GM12801 (cell line): ENCODE measurements around the gene OPA3.

Source experiments
- CTCF ChIP-seq: IDR thresholded peaks from one replicate; pipeline ENCODE4 v1.5.1; 2011; ENCODE audit warnings: control low read depth; ENCODE audit not compliant: insufficient read length; ENCODE audit errors: extremely low read depth

The OPA3 gene

GRCh38 chr19:45496349-45496953 lies 88.2 kb downstream of the OPA3 start:
- no peak for TF ChIP-seq CTCF

- TF ChIP-seq CTCF: no peak
Measured at GRCh38 chr19:45495178-45495577, 89.4 kb downstream of the OPA3 start.

GRCh38 chr19:45494261-45494916 lies 90.2 kb downstream of the OPA3 start:
- TF ChIP-seq CTCF: no peak

- TF ChIP-seq CTCF: no peak
Measured at GRCh38 chr19:45492627-45493470, 91.8 kb downstream of the OPA3 start.

GRCh38 chr19:45492137-45492626 lies 92.4 kb downstream of the OPA3 start:
- TF ChIP-seq CTCF: no peak

- TF ChIP-seq CTCF: no peak
Measured at GRCh38 chr19:45489216-45489855, 95.3 kb downstream of the OPA3 start.

GRCh38 chr19:45488708-45489107 lies 95.9 kb downstream of the OPA3 start:
- TF ChIP-seq CTCF: no peak
